Panc1 (cell line): ENCODE results near the gene HLCS. TPM values are rescaled to one million over a fixed set of nuclear protein-coding genes. Genes with fewer than 3 reads are reported as not detected.

Source experiments
- ATAC-seq: fragments of 200-7000 bp; cut with Tn5 transposase; 2 replicates; pipeline ENCODE4 v1.9.1; 2020; ENCODE audit warnings: mild to moderate bottlenecking, moderate library complexity
- BruUV-seq: library from RNA; stranded (reverse); fragments of 400-500 nt; replicated peaks from 2 replicates; lab custom pipeline; 2021; lab: Mats Ljungman, UMichigan
- CTCF ChIA-PET: fragments of 300-600 bp; sonication (Branson Sonifier 250); formaldehyde crosslinking; loops from one replicate; lab custom pipeline; 2022; ENCODE audit warnings: antibody characterized with exemption; lab: Charles Lee
- POLR2A ChIA-PET: fragments of 300-600 bp; sonication (Branson Sonifier 250); formaldehyde crosslinking; loops from one replicate; lab custom pipeline; 2022; ENCODE audit warnings: antibody characterized with exemption; lab: Charles Lee
- DNase-seq: peaks from one replicate; pipeline ENCODE4 v3.0.0-alpha.2; 2010; ENCODE audit warnings: low read depth, low spot score
- H3K27ac ChIP-seq: 2 replicates; pipeline ENCODE4 v1.5.1; 2011; ENCODE audit warnings: mild to moderate bottlenecking, low read length, inconsistent platforms
- H3K27me3 ChIP-seq: fragments of 200-500 bp; sonication (Bioruptor generic); 2 replicates; pipeline ENCODE4 v1.6.0; 2014; ENCODE audit warnings: low read length, inconsistent platforms; ENCODE audit not compliant: control insufficient read depth, insufficient read depth
- H3K36me3 ChIP-seq: fragments of 200-500 bp; sonication (Bioruptor generic); 2 replicates; pipeline ENCODE4 v1.5.1; 2014; ENCODE audit warnings: inconsistent platforms, mild to moderate bottlenecking, low read length, moderate library complexity; ENCODE audit not compliant: control insufficient read depth, insufficient read depth
- H3K4me1 ChIP-seq: 2 replicates; pipeline ENCODE4 v1.5.1; 2011; ENCODE audit warnings: inconsistent platforms, mild to moderate bottlenecking, low read length, moderate library complexity; ENCODE audit not compliant: control insufficient read depth, insufficient read depth
- H3K4me3 ChIP-seq, 2 experiments: 2 replicates each; pipeline ENCODE4 v1.5.1; 2011 to 2012; ENCODE audit warnings: low read depth in 2 of 2, low read length in 2 of 2, mild to moderate bottlenecking in 2 of 2, inconsistent platforms in 1 of 2, moderate library complexity in 1 of 2
- H3K9me3 ChIP-seq: fragments of 200-500 bp; sonication (Bioruptor generic); 2 replicates; pipeline ENCODE4 v1.5.1; 2014; ENCODE audit warnings: low read depth, mild to moderate bottlenecking, inconsistent platforms, low read length, moderate library complexity; ENCODE audit not compliant: control insufficient read depth, insufficient read depth
- POLR2AphosphoS5 ChIP-seq: IDR thresholded peaks from 2 replicates; pipeline ENCODE4 v1.6.1; 2012; ENCODE audit warnings: mild to moderate bottlenecking, low read depth, low read length, moderate library complexity
- SIN3A ChIP-seq: IDR thresholded peaks from 2 replicates; pipeline ENCODE4 v1.6.1; 2012; ENCODE audit warnings: low read depth, mild to moderate bottlenecking, low read length, moderate library complexity, borderline replicate concordance; ENCODE audit not compliant: insufficient read depth
- TCF7L2 ChIP-seq: IDR thresholded peaks from 2 replicates; pipeline ENCODE4 v1.6.1; 2011; ENCODE audit warnings: mild to moderate bottlenecking, low read depth, low read length, inconsistent platforms
- in situ Hi-C: cut with HindIII; loops from 2 replicates; pipeline ENCODE4 v1.10.0; 2016; ENCODE audit warnings: low sequenced_read_pairs, low pct_unique_long_range_greater_than_20kb
- intact Hi-C: fragments of 100-400 bp; cut with micrococcal nuclease; formaldehyde crosslinking; loops from one replicate; pipeline ENCODE4 v1.10.0; 2022; ENCODE audit not compliant: unreplicated experiment
- total RNA-seq: library from RNA; stranded (reverse); gene quantifications from one replicate; pipeline ENCODE4 v1.2.1, GENCODE V29; 2021; ENCODE audit not compliant: unreplicated experiment
- TF ChIP-seq, protein P1 (sequence below): fragments of 450-650 bp; IDR thresholded peaks from 2 replicates; pipeline ENCODE4 v1.5.1; 2017; ENCODE audit warnings: mild to moderate bottlenecking
- TF ChIP-seq, protein P2 (sequence below), 2 experiments: IDR thresholded peaks; 2 replicates each; pipeline ENCODE4 v1.6.1; 2011 to 2012; ENCODE audit warnings: low read depth in 2 of 2, control low read depth in 1 of 2, low read length in 1 of 2, mild to moderate bottlenecking in 1 of 2, moderate library complexity in 1 of 2; ENCODE audit not compliant: insufficient read depth in 1 of 2

The HLCS gene
- total RNA-seq, 1 experiment from 2014 or later = 15.3 TPM

DNA sequence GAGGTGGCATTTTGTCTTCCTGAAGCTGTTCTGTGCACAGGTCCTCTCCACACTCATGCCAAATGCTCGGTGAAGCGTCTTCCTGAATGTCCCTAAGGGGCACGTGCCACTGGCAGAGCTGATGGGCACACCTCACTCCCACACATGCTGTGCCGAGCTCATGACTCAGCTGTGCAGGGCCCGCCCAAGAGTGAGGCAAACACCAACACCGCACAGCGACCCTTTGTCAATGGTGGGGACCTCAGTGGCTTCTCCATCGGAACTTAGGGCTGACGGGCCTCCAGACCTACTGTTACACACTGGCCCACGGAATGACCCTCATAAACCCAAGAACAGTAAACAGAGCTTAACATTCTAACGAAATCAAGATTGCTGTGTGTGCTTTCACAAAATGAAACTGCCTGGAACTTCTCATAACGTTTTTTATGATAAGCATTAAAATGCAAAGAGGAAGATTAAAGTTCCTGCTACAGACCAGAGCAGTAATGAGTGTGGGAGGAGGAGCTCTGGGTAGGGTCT, 178.3 kb downstream of the HLCS start:
- intact Hi-C loops = no loop called here
- H3K36me3 ChIP-seq = no peaks in the 10 kb centered on the region
- H3K27ac ChIP-seq = no peak overlapping the region; the same call in 1 of the 2 replicates
- DNase-seq (no peak), ATAC-seq (peak; percentile 87)
- CTCF ChIA-PET = no interaction called here
- H3K9me3 ChIP-seq = no peaks in the 10 kb centered on the region
- BruUV-seq = no TSS peak
- in situ Hi-C loops = no loop called here
- H3K4me3 ChIP-seq = peak overlapping the region in 1 of 2 experiments; percentile 18; a peak in 2 of 4 replicates
- POLR2A ChIA-PET = no interaction called here
- TF ChIP-seq SIN3A (no peak), POLR2AphosphoS5 (no peak), TCF7L2 (peak; percentile 19; the same call in 1 of the 2 replicates)
- TF ChIP-seq, protein P1, sequence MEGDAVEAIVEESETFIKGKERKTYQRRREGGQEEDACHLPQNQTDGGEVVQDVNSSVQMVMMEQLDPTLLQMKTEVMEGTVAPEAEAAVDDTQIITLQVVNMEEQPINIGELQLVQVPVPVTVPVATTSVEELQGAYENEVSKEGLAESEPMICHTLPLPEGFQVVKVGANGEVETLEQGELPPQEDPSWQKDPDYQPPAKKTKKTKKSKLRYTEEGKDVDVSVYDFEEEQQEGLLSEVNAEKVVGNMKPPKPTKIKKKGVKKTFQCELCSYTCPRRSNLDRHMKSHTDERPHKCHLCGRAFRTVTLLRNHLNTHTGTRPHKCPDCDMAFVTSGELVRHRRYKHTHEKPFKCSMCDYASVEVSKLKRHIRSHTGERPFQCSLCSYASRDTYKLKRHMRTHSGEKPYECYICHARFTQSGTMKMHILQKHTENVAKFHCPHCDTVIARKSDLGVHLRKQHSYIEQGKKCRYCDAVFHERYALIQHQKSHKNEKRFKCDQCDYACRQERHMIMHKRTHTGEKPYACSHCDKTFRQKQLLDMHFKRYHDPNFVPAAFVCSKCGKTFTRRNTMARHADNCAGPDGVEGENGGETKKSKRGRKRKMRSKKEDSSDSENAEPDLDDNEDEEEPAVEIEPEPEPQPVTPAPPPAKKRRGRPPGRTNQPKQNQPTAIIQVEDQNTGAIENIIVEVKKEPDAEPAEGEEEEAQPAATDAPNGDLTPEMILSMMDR = no peak
- TF ChIP-seq, protein P2, sequence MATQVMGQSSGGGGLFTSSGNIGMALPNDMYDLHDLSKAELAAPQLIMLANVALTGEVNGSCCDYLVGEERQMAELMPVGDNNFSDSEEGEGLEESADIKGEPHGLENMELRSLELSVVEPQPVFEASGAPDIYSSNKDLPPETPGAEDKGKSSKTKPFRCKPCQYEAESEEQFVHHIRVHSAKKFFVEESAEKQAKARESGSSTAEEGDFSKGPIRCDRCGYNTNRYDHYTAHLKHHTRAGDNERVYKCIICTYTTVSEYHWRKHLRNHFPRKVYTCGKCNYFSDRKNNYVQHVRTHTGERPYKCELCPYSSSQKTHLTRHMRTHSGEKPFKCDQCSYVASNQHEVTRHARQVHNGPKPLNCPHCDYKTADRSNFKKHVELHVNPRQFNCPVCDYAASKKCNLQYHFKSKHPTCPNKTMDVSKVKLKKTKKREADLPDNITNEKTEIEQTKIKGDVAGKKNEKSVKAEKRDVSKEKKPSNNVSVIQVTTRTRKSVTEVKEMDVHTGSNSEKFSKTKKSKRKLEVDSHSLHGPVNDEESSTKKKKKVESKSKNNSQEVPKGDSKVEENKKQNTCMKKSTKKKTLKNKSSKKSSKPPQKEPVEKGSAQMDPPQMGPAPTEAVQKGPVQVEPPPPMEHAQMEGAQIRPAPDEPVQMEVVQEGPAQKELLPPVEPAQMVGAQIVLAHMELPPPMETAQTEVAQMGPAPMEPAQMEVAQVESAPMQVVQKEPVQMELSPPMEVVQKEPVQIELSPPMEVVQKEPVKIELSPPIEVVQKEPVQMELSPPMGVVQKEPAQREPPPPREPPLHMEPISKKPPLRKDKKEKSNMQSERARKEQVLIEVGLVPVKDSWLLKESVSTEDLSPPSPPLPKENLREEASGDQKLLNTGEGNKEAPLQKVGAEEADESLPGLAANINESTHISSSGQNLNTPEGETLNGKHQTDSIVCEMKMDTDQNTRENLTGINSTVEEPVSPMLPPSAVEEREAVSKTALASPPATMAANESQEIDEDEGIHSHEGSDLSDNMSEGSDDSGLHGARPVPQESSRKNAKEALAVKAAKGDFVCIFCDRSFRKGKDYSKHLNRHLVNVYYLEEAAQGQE (IDR thresholded peaks at IDR 0.05; ENCODE audit: insufficient read depth in 1 of 2, low read depth in 2 of 2, low read length in 1 of 2) = no peak
- H3K27me3 ChIP-seq = no peaks in the 10 kb centered on the region
- peaks cover 11% of the 10 kb centered on the region; the same call in 1 of the 2 replicates for H3K4me1 ChIP-seq

GRCh38 chr21:36786186-36786585, 180.3 kb downstream of the HLCS start:
- no TSS peak for BruUV-seq
- no peak overlapping the region for H3K27ac ChIP-seq
- in situ Hi-C loops = no loop called here

More at GRCh38 chr21:36786186-36786585, 180.3 kb downstream of the HLCS start:
- peaks cover 11% of the 10 kb centered on the region; the same call in 1 of the 2 replicates for H3K4me1 ChIP-seq
- ChIA-PET CTCF (no interaction called here), POLR2A (no interaction called here)
- H3K9me3 ChIP-seq = no peaks in the 10 kb centered on the region
- ATAC-seq = no peak
- intact Hi-C loops = no loop called here
- no peak overlapping the region for H3K4me3 ChIP-seq
- TF ChIP-seq TCF7L2 (no peak), SIN3A (no peak), POLR2AphosphoS5 (no peak)
- TF ChIP-seq, protein P1 = no peak
- TF ChIP-seq, protein P2 (IDR thresholded peaks at IDR 0.05; ENCODE audit: insufficient read depth in 1 of 2, low read depth in 2 of 2, low read length in 1 of 2) = no peak
- H3K27me3 ChIP-seq = no peaks in the 10 kb centered on the region
- no peak for DNase-seq
- H3K36me3 ChIP-seq = no peaks in the 10 kb centered on the region
